AG08395 (cell line): ENCODE measurements around the gene EIF3C.
"Not testable (repeated sequence)": the region's sequence is repeated elsewhere in the genome, so short reads cannot be mapped to it uniquely, and the experiment has no call there.

Experiments used
- DNase-seq: peaks from one replicate; pipeline ENCODE4 v3.0.0; 2012; ENCODE audit warnings: mixed read lengths, low spot score

The EIF3C gene, protein sequence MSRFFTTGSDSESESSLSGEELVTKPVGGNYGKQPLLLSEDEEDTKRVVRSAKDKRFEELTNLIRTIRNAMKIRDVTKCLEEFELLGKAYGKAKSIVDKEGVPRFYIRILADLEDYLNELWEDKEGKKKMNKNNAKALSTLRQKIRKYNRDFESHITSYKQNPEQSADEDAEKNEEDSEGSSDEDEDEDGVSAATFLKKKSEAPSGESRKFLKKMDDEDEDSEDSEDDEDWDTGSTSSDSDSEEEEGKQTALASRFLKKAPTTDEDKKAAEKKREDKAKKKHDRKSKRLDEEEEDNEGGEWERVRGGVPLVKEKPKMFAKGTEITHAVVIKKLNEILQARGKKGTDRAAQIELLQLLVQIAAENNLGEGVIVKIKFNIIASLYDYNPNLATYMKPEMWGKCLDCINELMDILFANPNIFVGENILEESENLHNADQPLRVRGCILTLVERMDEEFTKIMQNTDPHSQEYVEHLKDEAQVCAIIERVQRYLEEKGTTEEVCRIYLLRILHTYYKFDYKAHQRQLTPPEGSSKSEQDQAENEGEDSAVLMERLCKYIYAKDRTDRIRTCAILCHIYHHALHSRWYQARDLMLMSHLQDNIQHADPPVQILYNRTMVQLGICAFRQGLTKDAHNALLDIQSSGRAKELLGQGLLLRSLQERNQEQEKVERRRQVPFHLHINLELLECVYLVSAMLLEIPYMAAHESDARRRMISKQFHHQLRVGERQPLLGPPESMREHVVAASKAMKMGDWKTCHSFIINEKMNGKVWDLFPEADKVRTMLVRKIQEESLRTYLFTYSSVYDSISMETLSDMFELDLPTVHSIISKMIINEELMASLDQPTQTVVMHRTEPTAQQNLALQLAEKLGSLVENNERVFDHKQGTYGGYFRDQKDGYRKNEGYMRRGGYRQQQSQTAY

GRCh38 chr16:28711220-28712083 is at the start of gene EIF3C:
Gene EIF3C, plus strand, starts transcription at chr16:28711464. Its CDS starts 223 bp downstream, at chr16:28711687.
- not testable (repeated sequence) for DNase-seq

DNA sequence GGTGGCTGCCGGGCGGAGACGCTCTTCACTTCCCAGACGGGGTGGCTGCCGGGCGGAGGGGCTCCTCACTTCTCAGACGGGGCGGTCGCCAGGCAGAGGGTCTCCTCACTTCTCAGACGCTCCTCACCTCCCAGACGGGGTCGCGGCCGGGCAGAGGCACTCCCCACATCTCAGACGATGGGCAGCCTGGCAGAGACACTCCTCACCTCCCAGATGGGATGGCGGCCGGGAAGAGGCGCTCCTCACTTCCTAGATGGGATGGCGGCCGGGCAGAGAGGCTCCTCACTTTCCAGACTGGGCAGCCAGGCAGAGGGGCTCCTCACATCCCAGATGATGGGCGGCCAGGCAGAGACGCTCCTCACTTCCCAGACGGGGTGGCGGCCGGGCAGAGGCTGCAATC is 45.0 kb upstream of the EIF3C start:
- DNase-seq: not testable (repeated sequence)

DNA sequence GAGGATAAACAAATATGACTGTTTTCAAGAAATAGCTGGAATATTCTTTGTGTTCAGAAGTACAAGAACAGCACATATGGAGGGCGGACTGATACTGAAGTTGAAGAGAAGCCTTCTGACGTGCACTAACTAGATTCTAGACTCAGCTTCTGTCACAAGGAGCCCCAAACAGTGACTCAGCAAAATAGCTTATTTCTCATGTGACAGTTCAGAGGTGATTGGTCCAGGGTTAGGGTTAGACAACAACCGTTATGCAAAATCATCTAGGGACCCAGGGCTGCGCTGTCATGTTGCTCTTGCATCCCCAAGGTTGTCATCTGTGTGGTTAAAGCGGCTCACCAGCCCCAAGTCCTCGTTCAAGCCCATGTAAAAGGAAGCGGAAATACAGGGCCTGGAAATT is 43.8 kb upstream of the EIF3C start:
- DNase-seq: not testable (repeated sequence)

DNA sequence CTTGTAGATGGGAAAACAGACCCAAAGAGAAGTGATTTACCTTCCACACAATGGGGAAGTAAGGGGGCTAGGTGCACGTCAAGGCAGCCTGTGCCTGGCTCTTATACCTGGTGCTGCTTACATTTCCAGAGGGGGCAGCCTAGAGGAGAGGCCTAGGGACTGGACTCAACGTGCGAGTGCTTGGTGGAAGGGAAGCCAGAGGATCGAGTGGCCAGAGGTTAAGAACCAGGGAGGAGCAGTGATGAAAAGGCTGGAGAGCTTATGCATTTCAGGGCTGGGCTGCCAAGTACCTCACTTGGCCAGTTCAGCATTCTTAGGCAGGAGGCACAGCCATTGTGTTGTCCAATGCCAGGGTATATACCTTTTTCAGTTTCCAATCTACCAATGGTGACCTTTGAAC is 43.1 kb upstream of the EIF3C start:
- DNase-seq: not testable (repeated sequence)

GRCh38 chr16:28688327-28688952 is 22.8 kb upstream of the EIF3C start:
- not testable (repeated sequence) for DNase-seq

- not testable (repeated sequence) for DNase-seq
Measured at GRCh38 chr16:28689425-28689824, 21.8 kb upstream of the EIF3C start.

DNA sequence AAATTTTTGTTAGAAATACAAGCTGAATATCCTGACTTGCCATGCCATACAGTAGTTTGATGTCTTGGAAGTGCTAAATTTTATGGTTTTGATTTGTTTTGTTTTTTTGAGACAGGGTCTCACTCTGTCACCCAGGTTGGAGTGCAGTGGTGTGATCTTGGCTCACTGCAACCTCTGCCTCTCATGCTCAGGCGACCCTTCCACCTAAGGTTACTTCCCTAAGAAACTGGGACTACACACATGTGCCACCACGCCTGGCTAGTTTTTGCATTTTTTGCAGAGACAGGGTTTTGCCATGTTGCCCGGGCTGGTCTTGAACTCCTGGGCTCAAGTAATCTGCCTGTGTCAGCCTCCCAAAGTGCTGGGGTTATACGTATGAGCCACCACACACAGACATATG is 19.5 kb upstream of the EIF3C start:
- DNase-seq: not testable (repeated sequence)

DNA sequence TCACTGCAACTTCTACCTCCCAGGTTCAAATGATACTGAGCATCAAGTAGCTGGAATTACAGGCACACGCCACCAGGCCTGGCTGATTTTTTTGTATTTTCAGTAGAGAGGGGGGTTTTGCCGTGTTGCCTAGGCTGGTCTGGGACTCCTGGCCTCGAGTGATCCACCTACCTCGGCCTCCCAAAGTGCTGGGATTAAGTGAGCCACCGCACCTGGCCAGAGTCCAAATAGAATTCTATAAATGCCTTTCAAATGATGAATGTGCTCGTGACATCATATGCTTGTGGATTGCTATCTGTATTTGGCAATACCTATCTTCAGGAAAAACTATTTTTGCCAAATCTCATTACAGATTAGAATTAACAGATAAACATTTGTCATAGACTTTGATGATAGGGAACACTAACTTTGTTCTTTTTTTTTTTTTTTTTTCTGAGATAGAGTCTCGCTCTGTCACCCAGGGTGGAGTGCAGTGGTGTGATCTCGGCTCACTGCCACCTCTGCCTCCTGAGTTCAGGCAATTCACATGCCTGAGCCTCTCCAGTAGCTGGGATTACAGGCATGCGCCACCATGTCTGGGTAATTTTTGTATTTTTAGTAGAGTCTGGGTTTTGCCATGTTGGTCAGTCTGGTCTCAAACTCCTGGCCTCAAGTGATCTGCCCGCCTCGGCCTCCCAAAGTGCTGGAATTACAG is 17.9 kb upstream of the EIF3C start:
- not testable (repeated sequence) for DNase-seq

DNA sequence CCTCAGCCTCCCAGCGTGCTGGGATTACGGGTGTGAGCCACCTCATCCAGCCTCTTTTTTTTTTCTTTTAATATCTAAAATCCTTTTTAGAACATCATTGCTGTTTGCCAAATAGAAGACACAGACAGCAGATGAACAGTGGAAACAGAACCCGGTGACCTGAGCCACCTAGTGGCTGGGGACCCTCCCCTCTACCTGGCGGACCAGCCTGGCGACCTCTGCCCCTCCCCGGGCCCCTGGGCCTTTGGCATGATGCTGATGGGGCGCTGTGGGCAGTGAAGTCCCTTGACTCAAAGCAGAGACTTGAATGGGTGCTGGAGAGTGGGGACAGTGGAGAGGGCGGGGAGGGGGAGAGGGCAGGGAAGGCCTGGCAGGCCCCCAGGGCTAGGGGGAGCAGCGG is 11.5 kb upstream of the EIF3C start:
- DNase-seq: not testable (repeated sequence)

- not testable (repeated sequence) for DNase-seq
Measured at GRCh38 chr16:28700349-28700748, 10.9 kb upstream of the EIF3C start.

DNA sequence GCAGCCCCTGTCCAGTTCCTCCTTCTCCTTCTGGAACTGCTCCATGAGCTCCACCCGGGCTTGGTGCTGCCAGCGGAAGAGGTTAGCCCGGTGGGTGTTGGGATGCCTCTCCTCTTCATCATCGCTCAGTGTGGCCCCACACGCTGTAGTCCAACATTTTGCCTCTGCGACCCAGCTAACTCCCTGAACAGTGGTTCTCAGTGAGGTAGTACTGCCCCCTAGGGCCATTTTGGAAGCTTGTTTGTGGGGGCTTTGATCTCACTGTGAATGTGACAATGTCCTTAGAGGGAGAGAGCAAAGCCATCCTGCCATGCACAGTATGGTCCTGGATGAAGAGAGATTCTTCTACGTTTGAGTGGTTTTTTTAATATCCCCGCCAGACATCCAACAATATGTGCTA is 9.9 kb upstream of the EIF3C start:
- not testable (repeated sequence) for DNase-seq

DNA sequence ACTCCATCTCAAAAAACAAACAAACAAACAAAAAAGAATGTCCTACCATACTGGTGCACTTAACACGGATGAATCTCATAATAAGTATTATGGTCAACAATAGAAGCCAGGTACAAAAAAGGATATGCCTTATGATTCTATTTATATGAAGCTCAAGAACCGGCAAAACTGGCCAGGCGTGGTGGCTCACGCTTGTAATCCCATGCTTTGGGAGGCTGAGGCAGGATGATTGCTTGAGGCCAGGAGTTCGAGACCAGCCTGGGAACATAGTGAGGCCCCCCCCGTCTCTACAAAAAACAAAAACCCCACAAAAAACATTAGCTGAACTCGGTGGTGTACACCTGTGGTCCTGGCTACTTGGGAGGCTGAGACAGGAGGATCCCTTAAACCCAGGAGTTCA is 7.0 kb upstream of the EIF3C start:
- DNase-seq: not testable (repeated sequence)

DNA sequence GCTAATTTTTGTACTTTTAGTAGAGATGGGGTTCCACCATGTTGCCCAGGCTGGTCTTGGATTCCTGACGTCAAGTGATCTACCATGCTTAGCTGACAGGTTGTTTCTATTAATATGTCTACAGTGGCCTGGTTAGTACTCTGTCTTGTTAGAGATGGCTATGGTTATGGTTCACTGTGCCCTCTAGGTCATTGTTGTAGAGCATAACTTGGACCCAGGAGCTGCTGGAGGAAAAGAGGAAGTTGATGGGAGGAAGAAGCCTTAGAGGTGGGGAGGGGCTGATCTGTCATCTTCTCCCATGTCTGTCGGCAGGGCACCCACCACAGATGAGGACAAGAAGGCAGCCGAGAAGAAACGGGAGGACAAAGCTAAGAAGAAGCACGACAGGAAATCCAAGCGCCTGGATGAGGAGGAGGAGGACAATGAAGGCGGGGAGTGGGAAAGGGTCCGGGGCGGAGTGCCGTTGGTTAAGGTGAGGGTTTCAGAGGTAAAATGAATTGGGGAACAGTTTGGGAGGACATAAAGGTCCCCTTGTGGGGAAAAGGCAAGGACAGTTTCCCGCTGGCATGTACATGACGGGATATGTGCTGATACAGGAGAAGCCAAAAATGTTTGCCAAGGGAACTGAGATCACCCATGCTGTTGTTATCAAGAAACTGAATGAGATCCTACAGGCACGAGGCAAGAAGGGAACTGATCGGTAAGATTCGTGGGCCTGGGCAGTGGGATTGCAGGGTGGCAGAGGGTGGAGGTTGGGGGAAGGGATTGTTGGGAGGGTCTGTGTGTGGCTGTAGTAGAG is 11.8 kb downstream of the EIF3C start:
- DNase-seq: not testable (repeated sequence)

GRCh38 chr16:28731253-28731652 is 20.0 kb downstream of the EIF3C start:
- DNase-seq: not testable (repeated sequence)

DNA sequence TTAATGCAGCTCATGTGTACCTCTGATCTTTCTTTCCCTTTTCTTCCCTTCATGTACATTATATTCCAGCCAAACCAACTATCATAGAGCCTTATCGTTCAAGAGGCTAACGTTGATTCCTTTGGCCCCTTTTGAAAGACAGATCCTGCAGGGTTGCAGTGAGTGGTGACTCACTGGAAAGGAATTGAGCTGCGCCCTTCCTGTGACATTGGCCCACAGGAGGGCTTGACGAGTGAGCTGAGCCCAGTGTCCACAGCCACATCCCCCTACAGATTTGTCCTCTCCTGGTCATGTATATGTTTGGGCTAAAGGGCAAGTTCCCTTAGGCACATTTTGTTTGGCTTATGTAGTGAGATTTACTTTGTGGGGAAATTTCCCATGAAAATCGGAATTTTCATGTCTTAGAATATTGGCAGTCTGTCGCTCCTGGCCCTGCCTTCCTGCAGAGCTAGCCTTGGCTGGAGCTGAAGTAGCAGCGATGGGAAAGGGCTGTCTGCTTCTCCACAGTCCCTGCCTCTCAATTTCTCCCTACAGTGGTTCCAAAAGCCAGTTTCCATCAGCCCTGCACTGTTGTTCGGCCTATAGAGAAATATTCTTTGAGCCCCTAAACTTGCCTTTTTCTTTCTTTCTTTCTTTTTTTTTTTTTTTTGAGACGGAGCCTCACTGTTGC is 21.3 kb downstream of the EIF3C start:
- DNase-seq: not testable (repeated sequence)

- not testable (repeated sequence) for DNase-seq
Measured at GRCh38 chr16:28739787-28740186, 28.5 kb downstream of the EIF3C start.

GRCh38 chr16:28740631-28741030 is 29.4 kb downstream of the EIF3C start:
- not testable (repeated sequence) for DNase-seq

GRCh38 chr16:28741295-28741694 is 30.0 kb downstream of the EIF3C start:
- DNase-seq: not testable (repeated sequence)
